Measurements from ENCODE around the gene DARS2. TPM values are rescaled to one million over a fixed set of nuclear protein-coding genes. Genes with fewer than 3 reads are reported as not detected.
A peak's percentile ranks its signal among the peaks of the same experiment; 100 is the strongest.
"Not testable (repeated sequence)": the region's sequence is repeated elsewhere in the genome, so short reads cannot be mapped to it uniquely, and the experiment has no call there.

Gene DARS2, protein sequence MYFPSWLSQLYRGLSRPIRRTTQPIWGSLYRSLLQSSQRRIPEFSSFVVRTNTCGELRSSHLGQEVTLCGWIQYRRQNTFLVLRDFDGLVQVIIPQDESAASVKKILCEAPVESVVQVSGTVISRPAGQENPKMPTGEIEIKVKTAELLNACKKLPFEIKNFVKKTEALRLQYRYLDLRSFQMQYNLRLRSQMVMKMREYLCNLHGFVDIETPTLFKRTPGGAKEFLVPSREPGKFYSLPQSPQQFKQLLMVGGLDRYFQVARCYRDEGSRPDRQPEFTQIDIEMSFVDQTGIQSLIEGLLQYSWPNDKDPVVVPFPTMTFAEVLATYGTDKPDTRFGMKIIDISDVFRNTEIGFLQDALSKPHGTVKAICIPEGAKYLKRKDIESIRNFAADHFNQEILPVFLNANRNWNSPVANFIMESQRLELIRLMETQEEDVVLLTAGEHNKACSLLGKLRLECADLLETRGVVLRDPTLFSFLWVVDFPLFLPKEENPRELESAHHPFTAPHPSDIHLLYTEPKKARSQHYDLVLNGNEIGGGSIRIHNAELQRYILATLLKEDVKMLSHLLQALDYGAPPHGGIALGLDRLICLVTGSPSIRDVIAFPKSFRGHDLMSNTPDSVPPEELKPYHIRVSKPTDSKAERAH
- total RNA-seq: 27.4 and 33.0 TPM in 2 replicates

DNA sequence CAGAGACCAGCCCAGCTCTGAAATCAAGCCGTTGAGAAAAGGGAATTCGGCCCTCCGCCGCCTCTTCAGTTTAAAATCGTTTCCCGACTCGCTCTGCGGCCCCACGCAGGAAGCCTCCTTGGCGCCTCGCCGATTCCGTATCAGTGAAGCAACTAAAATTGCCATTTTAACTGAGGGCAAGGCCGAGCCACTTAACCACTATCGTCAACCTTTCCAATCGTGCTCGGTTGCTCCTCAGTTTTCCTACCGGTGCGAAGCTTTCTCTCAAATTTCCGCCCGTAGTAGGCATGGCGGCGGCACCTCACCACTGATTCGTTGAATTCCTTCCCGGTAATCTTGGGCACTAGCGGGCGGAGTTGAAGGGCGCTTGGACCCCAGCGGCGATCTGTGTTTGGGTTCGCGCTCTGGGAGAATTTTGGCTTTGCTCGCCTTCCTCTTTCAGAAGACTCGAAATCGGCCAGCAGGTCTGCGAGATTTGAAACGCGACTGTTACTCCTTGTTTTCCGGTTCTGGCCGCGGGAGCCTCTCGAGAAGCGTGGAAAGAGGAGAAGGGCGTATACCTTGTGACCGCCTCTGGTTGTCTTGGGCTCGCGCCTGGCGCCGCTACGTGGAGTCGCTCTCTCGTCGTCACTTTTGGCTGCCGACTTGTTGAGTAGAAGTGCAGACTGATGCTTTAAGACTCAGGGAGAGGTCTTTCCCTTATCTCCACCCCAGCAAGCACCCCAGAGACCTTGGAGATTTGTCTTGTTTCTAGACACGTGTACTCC is at the start of gene DARS2, which contains the start of gene CENPL:
DARS2 (plus strand) TSS at position 359 of the 767 bp plus-strand sequence. CDS start 557 bp downstream, outside the sequence.
CENPL (minus strand) TSS at position 569 of the 767 bp plus-strand sequence. CDS start 13,584 bp downstream, outside the sequence.
- peak; percentile 97 for DNase-seq (ENCODE audit: low read depth)

DNA sequence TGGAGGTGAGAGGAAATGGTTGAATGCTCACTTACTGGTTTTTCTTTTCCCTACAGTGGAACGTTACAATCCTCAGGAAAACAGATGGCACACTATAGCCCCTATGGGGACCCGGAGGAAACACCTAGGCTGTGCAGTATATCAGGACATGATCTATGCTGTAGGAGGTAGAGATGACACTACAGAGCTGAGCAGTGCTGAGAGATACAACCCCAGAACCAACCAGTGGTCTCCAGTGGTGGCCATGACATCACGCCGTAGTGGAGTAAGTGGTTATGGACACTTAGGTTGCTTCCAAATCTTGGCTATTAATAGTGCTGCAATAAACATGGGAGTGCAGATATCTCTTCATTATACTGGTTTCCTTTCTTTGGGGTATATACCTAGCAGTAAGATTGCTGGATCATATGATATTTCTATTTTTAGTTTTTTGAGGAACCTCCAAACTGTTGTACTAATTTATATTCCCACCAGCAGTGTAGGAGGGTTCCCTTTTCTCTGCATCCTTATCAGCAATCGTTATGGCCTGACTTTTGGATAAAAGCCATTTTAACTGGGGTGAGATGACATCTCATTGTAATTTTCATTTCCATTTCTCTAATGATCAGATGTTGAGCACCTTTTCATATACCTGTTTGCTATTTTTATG is 48.8 kb upstream of the DARS2 start:
- DNase-seq (ENCODE audit: low read depth): no peak

DNA sequence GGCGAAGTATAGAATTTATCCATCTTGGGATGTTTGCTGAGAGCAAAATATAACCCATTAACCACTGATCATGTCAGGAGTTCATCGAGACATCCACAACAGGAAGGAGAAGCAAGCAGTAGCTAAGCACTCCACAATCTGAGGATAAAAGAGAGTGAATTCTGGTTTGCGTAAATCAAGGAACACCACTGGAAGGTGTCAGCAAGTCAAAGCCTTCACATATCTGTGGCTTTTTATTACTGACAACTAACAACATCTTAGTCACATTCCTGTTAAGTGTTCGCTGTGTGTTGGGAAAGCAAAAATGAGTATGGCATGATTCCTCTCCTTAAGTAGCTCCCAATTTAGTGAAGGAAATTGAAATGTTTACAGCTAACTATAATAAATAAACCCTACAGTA is 44.5 kb upstream of the DARS2 start:
- DNase-seq (ENCODE audit: low read depth): no peak

DNA sequence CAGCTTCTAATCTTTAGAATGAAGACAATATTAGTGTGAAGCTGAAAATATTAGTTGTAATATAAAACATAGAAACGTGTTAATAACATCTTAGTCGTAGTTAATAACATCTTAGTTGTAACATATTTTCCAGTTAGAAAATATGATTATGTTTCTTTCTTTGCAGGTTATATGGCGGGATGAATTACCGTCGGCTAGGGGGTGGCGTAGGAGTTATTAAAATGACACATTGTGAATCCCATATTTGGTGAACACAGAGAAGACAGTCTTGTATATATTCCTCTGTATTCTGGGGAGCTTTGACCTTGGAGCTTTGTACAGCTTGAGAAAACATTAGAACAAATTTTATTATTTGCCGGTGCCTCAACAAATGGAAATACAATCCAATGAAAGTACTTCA is 39.5 kb upstream of the DARS2 start:
- DNase-seq (ENCODE audit: low read depth): no peak

DNA sequence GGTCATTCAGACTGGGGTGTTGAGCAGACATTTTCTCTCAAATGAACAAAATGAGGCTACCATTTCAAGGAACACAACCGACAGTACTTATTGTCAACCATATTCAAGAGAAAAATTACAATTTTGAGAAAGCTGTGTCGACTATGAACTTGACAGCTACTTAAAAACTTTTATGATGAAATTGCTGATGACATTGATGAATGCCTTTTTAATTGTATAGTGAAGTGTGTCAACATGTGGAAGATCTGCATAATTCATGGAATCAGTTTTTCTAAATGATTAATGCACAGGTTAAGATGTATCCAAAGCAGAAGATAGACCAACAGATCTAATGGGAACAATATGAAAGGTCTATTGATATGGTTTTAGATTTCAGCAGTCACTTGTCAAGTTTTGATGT is 34.6 kb upstream of the DARS2 start:
- DNase-seq (ENCODE audit: low read depth): no peak

DNA sequence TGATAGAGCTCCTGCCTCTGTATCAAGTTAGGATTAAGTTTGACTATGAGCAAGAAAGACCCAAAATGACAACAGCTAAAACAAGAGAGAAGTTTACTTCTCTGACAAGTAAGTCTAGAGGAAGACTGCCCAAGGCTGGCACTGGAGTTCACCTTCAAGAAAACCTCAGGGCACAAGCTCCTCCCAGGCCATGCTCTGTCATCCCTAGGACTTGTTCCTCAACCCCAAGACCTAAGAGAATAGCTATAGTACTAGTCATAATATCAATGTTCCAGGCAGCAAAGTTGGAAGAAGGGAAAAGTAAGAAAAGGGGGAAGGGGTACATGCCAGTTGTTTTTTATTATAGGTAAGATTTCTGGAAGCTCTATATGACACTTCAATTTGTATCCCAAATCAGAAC is 26.4 kb upstream of the DARS2 start:
- DNase-seq (ENCODE audit: low read depth): no peak

DNA sequence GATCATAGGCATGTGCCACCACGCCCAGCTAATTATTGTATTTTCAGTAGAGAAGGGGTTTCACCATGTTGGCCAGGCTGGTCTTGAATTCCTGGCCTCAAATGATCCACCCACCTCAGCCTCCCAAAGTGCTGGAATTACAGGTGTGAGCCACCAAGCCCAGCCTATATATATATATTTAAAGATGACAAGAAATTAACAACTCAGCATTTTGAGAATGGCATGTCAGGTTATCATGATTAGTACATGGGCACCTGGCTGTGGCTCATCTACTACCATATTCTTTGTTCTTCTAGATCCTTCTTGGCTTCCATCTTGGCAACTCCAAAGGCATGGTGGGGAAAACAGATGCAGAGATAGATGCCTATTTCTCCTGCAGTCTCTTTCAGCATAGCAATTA is 24.5 kb upstream of the DARS2 start:
- not testable (repeated sequence) for DNase-seq (ENCODE audit: low read depth)

DNA sequence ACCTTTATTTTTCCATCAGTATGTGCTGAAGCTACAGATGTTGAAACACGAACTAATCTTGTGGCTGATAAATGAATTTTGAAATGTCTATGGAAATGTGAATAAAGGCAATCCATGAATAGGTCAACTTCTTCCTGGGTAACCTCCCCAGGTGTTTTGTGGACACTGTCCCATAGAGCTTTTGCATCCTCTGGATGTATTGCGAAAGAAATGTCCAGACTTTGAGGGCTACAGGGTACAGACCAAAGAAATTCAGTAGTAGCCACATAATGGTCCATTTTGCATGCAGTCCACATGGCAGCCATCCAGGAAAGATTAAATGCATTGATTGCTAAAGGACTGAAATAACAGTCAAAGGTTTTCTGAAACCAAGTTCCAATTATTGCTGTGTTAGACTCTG is 21.5 kb upstream of the DARS2 start:
- peak; percentile 15 for DNase-seq (ENCODE audit: low read depth)

DNA sequence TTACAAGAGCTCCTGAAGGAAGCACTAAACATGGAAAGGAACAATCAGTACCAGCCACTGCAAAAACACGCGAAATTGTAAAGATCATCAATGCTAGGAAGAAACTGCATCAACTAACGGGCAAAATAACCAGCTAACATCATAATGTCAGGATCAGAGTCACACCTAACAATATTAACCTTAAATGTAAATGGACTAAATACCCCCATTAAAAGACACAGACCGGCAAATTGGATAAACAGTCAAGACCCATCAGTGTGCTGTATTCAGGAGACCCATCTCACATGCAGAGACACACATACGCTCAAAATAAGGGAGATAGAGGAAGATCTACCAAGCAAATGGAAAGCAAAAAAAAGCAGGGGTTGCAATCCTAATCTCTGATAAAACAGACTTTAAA is 10.8 kb upstream of the DARS2 start:
- not testable (repeated sequence) for DNase-seq (ENCODE audit: low read depth)

DNA sequence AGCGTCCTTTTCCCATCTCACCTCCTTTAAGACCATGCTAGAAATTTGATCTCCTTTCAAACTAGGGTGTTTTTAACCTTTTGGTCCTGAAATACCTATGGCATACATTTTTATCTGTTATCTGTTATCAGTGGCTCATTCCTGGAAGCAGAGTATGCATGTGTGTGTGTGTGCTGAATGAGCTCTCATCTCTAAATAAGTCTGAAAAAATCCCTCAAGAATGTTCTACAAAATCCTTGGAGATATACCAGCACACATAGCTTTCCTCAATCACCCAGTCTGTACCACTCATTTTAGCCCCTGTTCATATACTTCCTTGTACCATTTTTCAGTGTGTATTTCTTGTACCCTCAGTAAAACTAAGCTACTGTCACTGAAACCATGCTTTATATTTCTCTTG is 6.0 kb upstream of the DARS2 start:
- DNase-seq (ENCODE audit: low read depth): no peak

DNA sequence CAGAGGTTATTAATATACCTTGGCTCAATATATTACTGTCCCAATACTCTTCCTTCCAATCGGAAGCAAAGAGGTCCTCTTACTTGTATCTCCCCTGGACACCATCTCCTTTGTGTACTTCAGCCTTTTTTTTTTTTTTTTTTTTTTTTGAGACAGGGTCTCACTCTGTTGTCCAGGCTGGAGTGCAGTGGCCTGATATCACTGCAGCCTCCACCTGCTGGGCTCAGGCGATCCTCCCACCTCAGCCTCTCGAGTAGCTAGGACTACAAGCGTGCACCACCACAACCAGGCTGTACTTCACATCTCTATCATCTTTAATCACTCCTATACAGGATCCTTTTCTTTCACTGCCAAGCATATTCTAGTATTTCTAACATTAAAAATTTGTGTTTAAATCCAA is 2.8 kb upstream of the DARS2 start:
- no peak for DNase-seq (ENCODE audit: low read depth)

DNA sequence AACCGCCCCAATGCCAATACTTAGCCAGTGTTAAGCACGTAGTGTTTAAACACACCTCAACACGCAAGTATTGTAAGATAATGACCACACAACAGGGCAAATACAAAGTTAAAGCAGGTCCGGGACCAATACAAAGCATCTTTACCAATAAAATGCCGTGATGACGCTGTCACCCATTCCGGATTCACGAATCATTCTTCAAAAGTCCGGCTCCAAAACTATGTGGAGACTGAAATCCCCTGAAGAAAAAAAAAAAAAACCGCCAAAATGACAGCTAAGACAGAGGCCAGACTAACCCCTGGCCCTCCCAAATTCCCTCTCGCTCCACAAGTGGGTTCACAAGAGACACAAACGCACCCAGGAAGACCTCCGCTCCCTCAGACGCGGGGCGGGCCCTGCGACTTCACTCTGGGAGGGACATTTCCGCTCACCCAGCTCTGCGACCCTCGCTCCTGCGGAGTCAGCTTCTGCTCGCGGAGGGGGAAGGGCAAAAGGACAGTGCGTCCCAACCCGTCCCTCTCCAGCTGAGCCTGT is 625 bp upstream of the DARS2 start:
- peak; percentile 19 for DNase-seq (ENCODE audit: low read depth)

DNA sequence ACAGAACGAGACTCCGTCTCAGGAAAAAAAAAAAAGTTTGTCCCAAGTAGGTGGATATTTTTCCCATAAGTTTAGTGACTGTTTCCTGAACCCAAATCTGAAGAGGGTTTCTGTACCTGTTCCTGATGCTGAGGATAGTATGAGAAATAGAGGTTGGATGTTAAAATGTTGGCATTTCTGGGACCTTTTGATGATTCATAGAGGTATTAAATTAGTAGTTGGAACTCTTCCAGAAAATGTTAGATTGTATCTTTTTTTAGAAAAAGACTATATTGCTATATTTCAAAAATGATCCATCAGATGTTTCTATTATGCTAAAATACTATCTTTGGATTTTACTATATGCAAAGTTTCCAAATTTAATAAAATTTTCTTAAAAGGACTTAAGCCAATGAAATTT is 3.1 kb downstream of the DARS2 start:
- no peak for DNase-seq (ENCODE audit: low read depth)

DNA sequence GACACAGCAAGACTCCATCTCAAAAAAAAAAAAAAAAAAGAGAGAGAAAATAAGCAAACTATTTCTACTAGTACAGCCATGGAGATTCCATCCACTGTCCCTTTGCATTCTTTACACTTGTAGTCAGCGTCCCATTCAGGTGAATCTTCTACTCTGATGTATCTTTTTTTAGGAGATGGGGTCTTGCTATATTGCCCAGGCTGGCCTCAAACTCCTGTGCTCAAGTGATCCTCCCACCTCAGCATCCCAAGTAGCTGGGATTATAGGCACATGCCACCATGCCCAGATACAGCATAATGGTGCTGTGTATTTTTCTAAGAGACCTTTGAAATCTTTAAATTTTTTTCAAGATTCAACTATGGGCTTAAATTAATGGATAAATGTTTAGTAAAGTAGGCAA is 8.3 kb downstream of the DARS2 start:
- no peak for DNase-seq (ENCODE audit: low read depth)

DNA sequence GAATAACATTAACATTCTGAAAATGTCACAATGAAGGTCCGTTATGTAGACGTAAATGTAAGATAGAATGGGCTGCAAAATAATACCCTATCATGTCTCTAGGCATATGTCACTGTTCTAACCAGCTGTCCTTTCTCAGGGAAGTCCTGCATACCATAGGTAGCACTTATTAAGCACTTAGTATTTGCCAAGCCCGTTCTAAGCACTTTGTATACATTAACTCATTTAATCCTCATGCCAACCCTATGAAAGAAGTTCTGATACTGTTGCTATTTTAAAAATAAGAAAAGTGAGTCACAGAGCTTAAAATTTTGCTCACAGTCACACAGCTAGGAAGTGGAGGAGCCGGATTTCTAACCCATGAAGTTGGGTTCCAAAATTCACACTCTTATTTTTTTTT is 27.6 kb downstream of the DARS2 start:
- no peak for DNase-seq (ENCODE audit: low read depth)

DNA sequence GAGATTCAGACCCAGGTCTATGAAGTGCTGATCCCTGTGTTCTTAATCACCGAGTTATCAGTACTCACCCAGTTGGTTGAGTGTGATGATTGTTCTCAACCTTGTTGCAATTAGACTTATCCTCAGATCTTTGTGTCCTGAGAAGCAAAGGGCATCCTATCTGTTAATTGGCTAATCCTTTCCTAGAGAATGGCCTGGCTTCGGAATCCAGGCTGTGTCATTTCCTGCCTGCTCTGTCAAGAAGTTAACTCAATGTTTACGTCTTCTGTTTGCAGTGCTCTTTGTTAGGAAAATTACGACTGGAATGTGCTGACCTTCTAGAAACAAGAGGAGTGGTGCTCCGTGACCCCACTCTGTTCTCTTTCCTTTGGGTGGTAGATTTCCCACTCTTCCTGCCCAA is 28.6 kb downstream of the DARS2 start:
- DNase-seq (ENCODE audit: low read depth): no peak

DNA sequence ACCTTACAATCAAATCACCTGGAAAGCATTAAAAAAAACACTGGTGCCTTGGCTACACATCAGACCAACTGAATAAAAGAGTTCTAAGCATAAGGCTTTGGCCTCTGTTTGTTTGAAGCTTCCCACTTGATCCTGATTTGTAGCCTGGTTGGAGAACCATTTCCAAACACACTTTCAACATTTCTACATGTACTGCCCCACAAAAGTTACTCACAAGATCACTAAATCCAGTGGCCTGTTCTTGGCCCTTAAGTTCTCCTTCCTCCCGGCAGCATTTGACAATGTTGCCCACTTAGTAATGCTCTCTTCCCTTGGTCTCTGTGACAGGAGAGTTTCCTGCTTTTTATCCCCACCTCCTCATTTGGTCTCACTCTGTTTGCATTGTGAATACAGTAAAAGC is 31.5 kb downstream of the DARS2 start:
- no peak for DNase-seq (ENCODE audit: low read depth)

DNA sequence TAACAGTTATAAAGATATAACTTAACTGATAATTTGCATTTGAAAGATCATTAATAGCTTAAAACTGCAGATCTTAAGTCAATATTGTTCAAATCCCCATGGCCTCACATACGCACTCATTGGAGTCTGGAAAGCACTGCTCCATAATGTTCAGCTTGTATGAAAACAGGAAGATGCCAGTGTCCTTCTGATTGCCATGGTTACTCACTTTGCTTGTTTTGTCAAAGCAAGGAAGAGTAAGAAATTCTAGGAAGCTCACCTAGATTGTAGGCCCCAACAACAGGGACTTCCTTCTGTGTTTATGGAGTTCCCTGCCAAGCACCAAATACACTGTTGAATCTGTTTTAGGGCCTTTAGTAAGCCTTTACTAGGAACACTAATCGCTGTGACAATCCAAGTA is 32.4 kb downstream of the DARS2 start:
- DNase-seq (ENCODE audit: low read depth): no peak

DNA sequence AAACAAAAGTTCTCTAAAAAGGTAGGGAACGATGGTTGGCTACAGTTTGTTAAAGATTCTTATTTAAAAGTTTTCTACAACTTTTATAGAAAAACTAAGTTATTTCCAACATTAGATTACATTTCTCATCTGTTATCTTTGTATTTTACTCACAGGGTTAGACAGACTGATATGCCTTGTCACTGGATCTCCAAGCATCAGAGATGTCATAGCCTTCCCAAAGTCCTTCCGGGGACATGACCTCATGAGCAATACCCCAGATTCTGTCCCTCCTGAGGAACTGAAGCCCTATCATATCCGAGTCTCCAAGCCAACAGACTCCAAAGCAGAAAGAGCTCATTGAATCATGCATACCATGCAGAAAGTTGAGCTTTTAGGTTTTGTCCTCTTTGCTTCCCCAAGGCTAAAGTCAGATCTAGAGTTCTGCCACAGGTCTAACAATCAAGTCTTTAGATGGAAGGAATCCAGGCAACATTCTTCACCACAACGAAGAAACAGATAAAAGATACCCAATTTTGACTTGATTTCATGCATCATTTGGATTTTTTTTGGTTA is 33.0 kb downstream of the DARS2 start:
- DNase-seq (ENCODE audit: low read depth): no peak

DNA sequence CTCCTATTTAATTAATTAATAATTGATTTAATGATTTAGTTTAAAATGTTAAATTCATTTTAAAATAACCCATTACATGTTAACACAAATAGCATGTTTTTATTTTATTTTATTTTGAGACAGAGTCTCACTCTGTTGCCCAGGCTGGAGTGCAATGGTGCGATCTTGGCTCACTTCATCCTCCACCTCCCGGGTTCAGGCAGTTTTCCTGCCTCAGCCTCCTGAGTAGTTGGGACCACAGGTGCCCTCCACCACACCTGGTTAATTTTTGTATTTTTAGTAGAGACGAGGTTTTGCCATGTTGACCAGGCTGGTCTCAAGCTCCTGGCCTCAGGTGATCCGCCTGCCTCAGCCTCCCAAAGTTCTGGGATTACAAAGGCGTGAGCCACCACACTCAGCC is 35.1 kb downstream of the DARS2 start:
- not testable (repeated sequence) for DNase-seq (ENCODE audit: low read depth)

DNA sequence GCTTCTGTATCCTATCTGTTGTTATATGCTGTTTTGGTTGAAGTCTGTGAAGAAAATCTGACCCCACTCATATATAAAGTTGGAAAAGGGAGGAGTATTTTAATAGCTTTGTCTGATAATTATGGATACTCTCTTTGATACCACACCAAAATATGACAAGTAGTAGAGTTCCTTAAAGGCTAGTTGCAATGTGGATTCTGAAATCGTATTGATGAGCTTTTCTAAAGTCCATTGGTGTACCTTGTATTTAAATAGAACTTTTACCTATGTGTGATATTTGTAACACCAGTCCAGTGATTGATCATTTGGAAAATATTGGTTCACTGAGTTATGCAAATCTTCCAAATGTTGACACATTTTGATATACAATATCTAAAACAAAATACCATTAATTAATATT is 35.6 kb downstream of the DARS2 start:
- no peak for DNase-seq (ENCODE audit: low read depth)
